Measurements from ENCODE around the gene S100A16.
"Not testable (repeated sequence)": the region's sequence is repeated elsewhere in the genome, so short reads cannot be mapped to it uniquely, and the experiment has no call there.

S100A16 gene

DNA sequence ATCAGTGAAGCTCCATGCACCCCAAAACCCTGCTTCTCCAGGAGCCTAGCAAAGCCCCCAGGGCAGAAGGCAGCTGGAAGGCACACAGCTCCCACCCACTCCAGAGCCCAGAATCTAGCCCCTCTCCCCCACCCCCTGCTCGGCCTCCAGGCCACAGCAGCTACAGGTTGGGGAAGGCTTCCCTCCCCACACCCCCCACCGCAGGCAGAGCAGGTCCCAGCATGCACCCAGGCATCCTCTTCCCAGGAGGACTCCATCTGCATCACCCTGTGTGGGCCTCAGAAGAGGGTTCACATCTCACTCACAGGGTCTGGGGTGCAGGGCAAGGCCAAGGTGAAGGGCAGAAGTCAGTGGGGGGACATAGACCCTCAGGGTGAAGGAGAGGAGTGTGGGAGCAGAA lies 2.5 kb upstream of the S100A16 start:
- no peak for DNase-seq (ENCODE audit: low read depth)

DNA sequence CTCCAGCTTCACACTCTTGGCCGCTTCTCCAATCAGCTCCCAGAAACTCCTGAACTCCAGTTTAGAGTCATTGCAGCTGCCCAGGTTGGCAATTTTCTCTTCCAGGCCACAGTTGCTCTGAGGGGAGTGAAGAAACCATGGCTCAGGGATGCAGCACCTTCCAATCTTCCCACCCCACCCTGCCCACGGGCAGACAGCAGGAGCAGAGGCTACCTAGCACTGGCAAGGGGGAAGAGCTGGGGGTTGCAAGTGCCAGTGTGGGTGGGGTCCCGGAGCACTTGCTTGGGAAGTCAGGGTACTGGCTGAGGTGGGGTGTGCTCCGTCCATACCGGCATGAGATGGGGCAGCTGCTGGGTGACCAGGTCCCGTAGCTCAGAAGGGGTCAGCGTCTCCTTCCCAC lies 2.0 kb upstream of the S100A16 start:
- no peak for DNase-seq (ENCODE audit: low read depth)

DNA sequence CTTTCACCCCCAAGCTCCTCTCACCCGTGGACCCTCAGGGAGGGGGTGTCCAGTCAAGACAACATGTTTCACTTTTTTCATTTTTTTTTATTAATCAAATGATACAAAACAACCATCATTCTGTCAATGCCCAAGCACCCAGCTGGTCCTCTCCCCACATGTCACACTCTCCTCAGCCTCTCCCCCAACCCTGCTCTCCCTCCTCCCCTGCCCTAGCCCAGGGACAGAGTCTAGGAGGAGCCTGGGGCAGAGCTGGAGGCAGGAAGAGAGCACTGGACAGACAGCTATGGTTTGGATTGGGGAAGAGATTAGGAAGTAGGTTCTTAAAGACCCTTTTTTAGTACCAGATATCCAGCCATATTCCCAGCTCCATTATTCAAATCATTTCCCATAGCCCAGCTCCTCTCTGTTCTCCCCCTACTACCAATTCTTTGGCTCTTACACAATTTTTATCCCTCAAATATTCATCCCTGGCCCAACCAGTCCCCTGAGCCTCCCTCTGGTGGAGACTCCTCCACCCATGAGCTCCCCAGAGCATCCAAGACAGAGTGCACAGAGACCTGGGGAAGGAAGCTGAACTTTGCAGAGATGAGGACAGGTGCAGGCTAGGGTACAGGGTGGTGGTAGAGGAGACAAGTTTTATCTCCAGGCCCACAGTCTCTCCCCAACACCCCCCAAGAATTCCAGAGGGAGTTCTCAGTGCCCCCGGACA lies 1.4 kb upstream of the S100A16 start:
- peak; percentile 25 for DNase-seq (ENCODE audit: low read depth)

DNA sequence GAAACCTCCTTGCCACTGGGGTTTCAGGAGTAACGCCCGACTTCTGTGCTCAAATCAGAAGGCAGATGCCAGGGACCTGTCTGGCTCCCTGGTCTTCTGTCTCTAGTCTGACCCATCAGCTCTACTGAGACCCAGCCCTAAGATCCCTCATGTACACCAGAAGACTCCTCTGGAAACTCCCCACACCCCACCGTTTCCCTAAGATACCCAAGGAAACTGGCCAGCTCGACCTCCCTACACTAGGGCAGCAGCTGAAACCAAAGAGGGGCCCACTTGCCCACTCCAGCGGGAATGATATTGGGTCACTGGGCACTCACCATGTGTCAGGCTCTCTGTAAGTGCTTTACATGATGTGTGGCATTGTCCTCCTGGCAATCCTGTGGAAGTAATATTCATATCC lies 469 bp upstream of the S100A16 start:
- DNase-seq (ENCODE audit: low read depth), result no peak

DNA sequence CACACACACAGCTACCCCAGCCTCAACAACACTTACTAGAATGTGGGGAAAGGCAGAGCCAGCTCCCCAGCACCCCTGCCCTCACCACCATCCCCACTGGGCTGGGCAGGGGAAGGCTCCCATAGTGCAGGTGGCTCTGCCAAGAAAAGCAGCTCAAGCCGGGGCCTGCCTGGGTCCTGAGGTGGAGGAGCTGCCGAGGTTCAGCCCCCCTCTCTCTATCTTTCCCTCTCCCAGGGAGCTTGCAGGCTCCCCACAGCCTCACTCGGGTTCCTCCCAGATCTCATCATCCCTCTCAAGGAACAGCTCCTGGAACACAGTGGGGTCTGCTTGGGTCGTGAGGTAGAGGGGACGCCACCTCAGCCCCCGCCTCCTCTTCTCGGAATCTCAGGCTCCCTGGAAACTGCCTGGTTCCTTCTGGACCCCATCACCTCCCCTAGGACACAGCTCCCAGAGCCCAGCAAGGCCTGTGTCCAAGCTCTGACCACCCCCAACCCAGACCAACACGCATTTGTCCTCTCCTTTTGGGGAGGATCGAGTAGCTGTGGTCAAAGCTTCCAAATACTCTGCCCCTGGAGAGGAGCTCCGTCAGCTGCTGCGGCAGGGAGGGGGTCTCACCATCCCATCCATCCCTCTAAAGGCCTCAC lies 704 bp downstream of the S100A16 start:
- peak; percentile 19 for DNase-seq (ENCODE audit: low read depth)

DNA sequence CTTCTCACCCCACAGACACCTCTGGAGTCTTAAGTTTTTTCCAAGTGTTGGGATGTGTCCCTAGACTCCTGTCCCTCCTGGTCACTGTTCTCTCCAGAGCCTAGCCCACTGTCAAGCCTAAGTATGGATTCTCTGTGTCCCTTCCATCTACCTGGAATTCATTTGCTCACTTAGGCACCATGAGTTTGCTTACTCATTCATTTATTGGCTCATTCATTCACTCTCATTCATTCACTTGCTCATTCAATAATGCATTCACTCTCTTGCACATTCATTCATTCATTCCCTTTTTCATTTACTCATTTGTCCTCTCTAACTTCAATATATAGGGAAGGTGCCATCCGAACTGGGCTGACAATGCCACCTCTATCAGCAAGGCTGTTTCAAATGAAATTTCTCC lies 1.6 kb downstream of the S100A16 start:
- no peak for DNase-seq (ENCODE audit: low read depth)

DNA sequence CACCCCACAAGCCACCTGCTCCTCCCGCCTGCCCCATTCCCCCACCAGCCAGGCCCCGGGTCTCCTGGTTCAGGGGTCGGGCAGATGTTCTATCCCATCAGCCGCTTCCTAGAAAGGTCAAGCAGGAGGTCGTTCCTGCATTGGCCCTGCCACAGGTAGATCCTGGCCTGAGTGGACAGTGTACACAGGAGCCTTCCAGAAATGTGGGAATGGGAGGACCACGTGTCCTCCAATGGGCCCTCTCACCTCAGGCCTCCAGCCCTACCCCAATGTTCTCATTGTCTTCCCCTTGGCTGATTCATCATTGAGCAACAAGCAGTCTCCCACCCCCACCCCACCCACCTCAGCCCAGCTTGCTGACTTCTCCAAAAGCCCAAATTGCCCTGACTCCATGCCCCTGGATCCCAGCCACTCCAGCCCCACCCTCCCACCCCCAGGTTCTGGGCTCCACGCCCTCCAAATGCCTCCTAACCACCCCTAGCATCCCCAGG lies 2.1 kb downstream of the S100A16 start:
- peak; percentile 47 for DNase-seq (ENCODE audit: low read depth)

DNA sequence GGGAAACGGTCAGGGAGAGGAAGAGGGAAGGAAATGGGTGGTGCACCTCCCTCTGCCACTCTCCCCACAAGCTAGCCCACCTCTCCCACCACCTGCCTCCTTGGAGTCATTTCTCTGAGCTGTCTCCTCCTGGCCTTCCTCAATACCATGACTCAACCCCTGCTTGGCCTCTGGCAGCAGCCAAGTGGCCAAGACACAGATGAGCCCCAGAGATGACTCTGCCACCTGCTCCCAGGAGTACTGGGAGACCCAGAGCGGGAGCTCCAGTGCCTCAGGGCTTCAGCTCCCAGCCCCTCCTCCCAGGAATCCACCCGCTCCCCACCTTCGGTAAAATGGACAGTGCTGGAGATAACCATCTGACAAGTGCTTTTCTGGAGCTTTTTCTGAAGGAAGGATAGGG lies 2.6 kb downstream of the S100A16 start:
- DNase-seq (ENCODE audit: low read depth), result peak; percentile 60

DNA sequence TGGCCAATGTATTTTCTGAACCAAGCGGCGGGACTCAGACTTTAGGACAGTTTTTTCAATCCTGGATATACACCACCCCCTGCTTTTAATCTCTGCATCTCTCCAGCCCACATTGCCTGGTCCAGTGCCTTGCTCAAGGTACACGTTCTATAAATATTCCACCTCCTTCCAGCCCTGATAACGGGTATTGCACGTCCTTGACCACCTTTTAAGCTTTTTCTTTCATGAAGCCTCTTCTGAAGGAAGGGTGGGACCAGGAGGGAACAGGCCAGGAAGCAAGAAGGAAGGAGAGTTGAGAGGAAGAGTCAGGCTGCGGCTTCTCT lies 3.4 kb downstream of the S100A16 start:
- DNase-seq (ENCODE audit: low read depth), result no peak

DNA sequence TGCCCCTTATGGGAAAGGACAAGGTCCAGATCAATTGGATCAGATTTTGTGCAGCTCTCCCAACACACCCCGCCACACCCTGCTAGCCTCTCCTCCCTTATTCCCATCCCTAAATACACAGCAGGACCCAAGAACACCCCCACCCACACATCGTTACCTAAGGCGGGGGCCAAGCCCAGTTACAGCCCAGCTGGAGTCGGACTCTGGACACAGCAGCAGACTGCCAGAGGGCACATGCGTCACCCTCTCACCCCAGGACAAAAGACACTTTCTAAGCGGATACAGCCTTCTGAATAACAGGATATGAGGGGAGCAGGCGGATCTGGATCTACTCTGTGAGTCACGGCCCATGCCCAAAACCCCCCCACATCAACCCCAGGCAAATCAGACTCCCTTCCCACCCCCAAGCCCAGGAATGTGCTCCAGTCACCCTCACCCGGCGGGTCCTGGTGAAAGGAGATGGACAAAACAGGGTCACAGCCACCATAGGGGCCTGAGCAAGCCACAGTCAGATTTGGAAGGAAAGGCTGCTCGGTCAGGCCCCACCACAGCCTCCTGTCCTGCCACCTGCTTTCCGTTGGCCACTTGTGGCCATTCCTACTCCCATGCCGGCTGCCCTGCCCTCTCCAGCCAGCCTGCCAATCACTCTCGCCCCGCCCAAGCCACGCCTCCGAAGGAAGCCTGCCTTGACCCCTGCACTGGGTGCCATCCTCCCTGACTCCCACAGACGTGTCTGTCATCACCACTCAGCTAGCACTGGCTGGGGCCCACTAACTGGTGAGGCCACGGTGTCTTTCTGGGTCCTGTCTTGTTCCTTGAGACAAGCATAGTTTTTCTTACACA lies 4.0 kb downstream of the S100A16 start:
- peak; percentile 98 for DNase-seq (ENCODE audit: low read depth)

DNA sequence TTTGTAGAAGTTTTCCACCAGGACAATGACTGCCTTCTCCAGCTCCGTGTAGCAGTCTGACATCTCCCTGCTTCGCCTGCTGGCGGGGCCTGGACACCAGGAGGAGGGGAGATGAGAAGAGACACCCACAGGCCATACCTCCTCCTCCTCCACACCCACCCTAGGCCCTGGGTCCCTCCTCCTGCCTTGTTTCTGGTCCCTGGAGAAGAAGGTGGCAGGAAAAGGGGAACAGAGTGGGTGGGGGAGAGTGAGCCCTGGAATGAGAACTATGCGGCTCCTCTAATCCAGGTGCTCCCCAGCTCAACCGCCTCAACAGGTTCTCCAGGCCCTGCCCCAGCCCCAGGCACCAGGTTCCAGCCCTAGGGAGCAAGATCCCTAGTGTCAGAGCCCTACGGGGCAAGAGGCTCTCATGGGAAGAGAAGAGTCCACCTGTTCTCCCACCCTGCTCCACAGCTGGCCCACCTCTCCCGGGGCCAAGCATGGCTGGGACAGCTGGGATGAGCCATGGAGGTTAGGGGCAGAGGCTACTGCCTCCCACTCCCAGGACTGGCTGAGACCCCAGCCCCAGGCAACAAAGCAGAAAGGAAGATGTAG lies 4.8 kb downstream of the S100A16 start:
- DNase-seq (ENCODE audit: low read depth), result peak; percentile 34

DNA sequence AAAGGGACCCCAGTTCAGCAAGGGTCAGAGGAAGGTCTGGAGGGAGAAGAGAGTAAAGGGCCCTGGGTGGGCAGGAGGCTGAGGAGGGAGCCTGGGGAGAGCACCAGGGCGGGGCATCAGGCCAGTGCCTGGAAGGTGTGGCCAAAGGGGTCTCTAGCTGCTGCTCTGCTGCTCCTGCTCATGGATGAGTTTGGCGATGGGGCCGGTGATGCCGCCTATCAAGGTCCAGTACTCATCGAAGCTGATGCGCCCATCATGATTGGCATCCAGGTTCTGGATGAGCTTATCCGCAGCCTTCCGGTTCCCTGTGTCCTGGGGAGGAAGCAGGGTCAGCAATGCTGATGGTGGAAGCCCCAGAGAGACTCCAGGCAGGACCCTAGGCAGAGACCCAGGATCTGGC lies 5.6 kb downstream of the S100A16 start:
- no peak for DNase-seq (ENCODE audit: low read depth)

DNA sequence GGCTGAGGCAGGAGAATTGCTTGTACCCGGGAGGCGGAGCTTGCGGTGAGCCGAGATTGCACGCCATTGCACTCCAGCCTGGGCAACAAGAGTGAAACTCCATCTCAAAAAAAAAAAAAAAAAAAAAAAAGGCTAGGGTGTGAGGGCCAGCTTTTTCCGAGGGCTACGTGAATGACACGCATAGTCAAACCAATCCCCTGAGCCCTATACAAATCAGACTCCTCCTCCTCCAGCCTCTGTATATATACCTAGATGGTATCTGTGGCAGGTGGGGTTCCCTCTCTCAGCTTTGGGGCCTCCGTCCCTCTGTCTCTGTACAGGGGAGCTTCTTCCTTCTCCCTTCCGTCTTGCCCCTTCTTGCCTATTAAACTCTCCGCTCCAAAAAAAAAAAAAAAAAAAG lies 6.7 kb downstream of the S100A16 start:
- no peak for DNase-seq (ENCODE audit: low read depth)

DNA sequence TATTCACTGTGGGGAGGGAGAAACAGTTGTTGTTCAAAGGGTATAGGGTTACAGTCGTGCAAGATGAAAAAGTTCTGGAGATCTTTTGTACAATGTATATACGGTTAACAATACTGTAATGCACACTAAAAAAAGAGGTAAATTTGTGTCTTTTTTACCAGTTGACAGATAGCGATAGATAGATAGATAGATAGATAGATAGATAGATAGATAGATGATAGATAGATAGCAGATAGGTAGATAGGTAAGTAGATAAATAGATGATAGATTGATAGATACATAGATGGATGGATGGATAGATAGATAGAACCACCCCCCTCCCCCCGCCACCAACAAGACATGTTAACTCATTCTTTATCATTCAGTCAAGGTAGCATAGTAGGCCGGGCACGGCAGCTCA lies 10.2 kb downstream of the S100A16 start:
- no peak for DNase-seq (ENCODE audit: low read depth)

DNA sequence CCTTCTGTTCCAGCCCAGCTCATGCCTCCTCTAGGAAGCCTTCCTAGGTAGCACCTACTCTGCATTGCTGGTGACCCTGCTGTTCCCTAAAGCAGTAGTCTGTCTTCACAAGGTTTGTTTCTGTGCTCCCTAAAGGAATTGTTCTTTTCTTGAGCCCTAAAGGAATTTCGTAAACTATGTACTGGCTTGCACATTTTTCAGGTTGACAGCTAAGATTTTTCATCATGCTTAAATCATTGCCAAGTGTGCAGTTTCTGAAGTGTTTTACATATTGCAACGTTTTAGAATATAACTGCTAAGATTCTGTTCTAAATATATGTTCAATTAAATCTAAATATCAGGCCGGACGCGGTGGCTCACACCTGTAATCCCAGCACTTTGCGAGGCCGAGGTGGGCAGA lies 13.1 kb downstream of the S100A16 start:
- DNase-seq (ENCODE audit: low read depth), result no peak

DNA sequence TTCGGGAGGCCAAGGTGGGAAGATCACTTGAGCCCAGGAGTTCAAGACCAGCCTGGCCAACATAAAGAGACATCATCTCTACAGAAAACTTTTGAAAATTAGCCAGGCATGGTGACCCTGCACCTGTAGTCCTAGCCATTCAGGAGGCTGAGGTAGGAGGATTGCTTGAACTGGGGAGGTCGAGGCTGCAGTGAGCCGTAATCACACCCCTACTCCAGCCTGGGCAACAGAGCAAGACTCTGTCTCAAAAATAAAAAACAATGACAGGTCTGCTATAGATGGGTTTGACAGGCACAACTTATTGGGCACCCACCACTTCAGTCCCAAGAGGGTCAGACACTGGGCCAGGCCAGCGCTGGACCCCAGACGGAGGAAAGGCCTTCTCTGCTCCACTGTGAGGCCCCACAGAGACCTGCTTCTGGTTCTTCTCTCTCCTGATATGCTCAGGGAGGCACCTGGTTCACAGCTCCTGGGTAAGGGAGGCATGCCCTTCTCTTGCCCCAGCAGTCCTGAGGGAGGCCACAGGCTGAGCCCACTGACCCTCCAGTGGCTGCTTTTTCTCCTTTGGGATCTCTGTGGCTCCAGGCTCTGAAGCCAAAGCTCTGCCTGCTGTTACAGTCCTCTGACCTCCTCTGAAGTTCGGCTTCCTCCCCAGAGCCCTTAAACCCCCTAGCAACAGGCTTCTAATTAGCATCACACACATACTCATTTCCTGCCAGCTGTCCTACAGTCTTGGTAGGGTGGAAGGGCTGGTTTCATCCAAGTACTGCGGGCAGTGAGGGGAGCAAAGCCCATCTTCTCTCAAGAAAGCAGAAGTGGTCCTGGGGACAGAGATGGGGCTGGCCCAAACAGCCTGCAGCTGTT lies 14.4 kb downstream of the S100A16 start:
- DNase-seq (ENCODE audit: low read depth), result peak; percentile 85

DNA sequence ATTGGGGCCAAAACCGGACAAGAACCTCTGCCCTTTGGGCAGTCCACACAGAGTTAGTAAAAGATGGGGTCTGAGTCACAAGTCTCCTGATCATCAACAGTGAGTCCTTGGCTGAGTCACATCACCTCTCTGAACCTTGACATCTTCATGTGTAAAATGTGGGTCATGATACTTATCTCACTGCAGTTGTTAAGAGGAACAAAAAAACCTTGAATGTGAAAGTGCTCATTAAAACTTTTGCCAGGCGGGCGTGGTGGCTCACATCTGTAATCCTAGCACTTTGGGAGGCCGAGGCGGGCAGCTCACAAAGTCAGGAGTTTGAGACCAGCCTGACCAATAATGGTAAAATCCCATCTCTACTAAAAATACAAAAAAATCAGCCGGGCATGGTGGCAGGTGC lies 15.7 kb downstream of the S100A16 start:
- DNase-seq (ENCODE audit: low read depth), result peak; percentile 72

DNA sequence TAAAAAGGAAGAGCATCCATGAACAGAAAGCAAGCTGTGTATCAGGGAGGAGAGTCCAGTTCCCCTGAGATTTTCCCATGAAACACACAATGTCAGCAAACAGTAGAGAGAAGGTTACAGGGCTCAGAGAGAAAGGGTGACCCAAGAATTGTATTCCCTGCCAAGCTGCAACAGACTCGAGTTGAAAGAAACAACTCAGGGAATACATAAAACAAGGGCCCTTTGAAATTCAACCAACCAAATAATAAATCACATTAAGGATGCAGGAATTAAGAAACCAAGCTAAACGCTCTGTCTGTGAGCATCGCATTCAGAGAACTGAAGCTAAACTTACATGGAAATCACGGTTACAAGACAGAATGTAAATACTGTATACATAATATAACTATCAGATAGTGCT lies 20.2 kb downstream of the S100A16 start:
- no peak for DNase-seq (ENCODE audit: low read depth)

DNA sequence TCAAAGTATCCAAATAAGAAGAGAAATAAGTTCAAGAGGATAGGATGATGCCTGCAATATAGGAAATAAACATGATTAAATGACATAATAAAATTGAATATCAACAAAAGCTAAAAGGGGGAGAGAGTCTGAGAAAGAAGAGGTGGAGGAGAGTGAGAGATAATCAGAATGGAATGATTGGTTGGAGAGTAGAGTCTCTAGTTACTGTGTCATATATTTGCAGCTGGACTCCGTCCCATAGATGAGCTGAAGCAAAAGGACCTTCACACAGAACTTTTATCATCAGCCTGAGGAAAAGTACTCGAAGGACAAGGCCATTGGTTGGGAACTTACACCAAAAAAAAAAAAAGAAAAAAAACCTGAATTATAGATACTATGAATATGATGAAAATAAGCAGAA lies 24.5 kb downstream of the S100A16 start:
- no peak for DNase-seq (ENCODE audit: low read depth)

DNA sequence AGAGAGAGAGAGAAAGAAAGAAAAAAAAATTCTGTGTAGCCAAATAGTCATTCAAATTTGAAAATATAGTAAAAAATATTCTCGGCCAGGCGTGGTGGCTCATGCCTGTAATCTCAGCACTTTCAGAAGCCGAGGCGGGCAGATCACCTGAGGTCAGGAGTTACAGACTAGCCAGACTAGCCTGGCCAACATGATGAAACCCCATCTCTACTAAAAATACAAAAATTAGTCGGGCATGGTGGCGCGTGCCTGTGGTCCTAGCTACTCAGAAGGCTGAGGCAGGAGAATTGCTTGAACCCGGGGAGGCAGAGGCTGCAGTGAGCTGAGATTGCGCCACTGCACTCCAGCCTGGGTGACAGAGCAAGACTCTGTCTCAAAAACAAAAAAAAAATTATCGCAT lies 24.9 kb downstream of the S100A16 start:
- not testable (repeated sequence) for DNase-seq (ENCODE audit: low read depth)

DNA sequence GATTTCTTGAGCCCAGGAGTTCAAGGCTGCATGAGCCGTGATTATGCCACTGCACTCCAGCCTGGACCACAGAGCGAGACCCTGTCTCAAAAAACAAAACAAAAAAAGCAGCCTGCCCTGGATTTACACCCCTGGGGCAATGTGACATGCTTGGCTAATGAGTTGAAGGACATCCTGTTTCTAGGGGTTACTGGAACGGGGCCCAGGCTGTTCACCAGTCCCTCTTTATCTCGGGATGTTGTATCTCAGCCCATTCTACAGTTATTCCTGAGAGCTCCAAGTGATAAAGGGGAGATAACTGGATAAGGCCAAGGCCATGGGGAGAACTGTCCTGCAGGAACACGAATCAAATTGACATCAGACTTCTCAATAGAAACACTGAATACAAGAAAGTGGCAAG lies 25.6 kb downstream of the S100A16 start:
- DNase-seq (ENCODE audit: low read depth), result peak; percentile 77

DNA sequence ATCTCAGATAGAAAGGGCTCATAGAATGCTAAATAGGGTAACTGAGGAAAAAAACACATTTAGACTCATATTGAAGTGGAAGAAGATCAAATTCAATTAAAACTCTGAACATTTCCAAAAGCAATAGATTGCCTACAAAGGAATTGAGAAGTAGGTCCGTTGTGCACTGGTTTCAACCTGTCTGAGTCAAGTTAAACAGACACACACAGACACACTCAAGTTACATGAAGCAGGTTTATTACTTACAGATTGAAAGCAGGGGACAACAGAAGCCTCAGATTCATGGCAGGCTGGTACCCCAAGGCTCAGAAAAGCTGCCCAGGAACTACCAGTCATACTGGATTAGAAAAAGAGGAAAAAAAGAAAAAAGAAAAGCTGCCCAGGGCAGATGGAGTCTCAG lies 26.6 kb downstream of the S100A16 start:
- DNase-seq (ENCODE audit: low read depth), result no peak

Data from EH (cell line).